GM21515 (cell line): ENCODE data around the gene LYRM9.
"Not testable (repeated sequence)": the region's sequence is repeated elsewhere in the genome, so short reads cannot be mapped to it uniquely, and the experiment has no call there.

Experiments
- ATAC-seq: cut with Tn5 transposase; IDR thresholded peaks from one replicate; pipeline ENCODE4 v1.9.1; 2021; ENCODE audit not compliant: unreplicated experiment

The LYRM9 gene

GRCh38 chr17:27892866-27893769 lies at the start of gene LYRM9:
Gene LYRM9, minus strand, starts transcription at chr17:27893365. Its CDS starts 10,671 bp downstream, at chr17:27882694.
- ATAC-seq = peak; percentile 88

- no peak for ATAC-seq
These were observed 47.6 kb upstream of the LYRM9 start for GRCh38 chr17:27940503-27941428.

- no peak for ATAC-seq
These were observed 46.6 kb upstream of the LYRM9 start for GRCh38 chr17:27939474-27940465.

- ATAC-seq = no peak
These were observed 45.7 kb upstream of the LYRM9 start for GRCh38 chr17:27938864-27939263.

- ATAC-seq = no peak
These were observed 45.1 kb upstream of the LYRM9 start for GRCh38 chr17:27938241-27938640.

GRCh38 chr17:27937025-27937546 lies 43.9 kb upstream of the LYRM9 start:
- no peak for ATAC-seq

GRCh38 chr17:27930000-27930399 lies 36.8 kb upstream of the LYRM9 start:
- no peak for ATAC-seq

- no peak for ATAC-seq
These were observed 35.4 kb upstream of the LYRM9 start for GRCh38 chr17:27928587-27928986.

GRCh38 chr17:27927781-27928180 lies 34.6 kb upstream of the LYRM9 start:
- ATAC-seq = no peak

- ATAC-seq = no peak
These were observed 28.4 kb upstream of the LYRM9 start for GRCh38 chr17:27921599-27921998.

GRCh38 chr17:27921077-27921476 lies 27.9 kb upstream of the LYRM9 start:
- ATAC-seq = no peak

GRCh38 chr17:27920569-27920968 lies 27.4 kb upstream of the LYRM9 start:
- no peak for ATAC-seq

- no peak for ATAC-seq
These were observed 25.9 kb upstream of the LYRM9 start for GRCh38 chr17:27919079-27919478.

GRCh38 chr17:27918498-27918897 lies 25.3 kb upstream of the LYRM9 start:
- ATAC-seq = no peak

- ATAC-seq = no peak
These were observed 23.8 kb upstream of the LYRM9 start for GRCh38 chr17:27917000-27917399.

GRCh38 chr17:27915709-27916108 lies 22.5 kb upstream of the LYRM9 start:
- ATAC-seq = no peak

- no peak for ATAC-seq
These were observed 21.2 kb upstream of the LYRM9 start for GRCh38 chr17:27914382-27914781.

- no peak for ATAC-seq
These were observed 19.8 kb upstream of the LYRM9 start for GRCh38 chr17:27912964-27913363.

GRCh38 chr17:27912299-27912698 lies 19.1 kb upstream of the LYRM9 start:
- ATAC-seq = not testable (repeated sequence)

GRCh38 chr17:27907976-27908558 lies 14.9 kb upstream of the LYRM9 start:
- ATAC-seq = no peak
